HEK293T (cell line): ENCODE data around the gene APBA2.
"Not testable (repeated sequence)": the region's sequence is repeated elsewhere in the genome, so short reads cannot be mapped to it uniquely, and the experiment has no call there.

Experiments
- CTCF ChIA-PET: fragments of 350-600 bp; formaldehyde crosslinking; extraction: SDS; loops from one replicate; lab custom pipeline; 2021; ENCODE audit warnings: antibody characterized with exemption, inconsistent platforms; lab: Yijun Ruan, JAX
- POLR2A ChIA-PET: fragments of 350-600 bp; formaldehyde crosslinking; extraction: SDS; loops from one replicate; lab custom pipeline; 2020; ENCODE audit warnings: antibody characterized with exemption, inconsistent platforms; lab: Yijun Ruan, JAX
- DNase-seq: peaks from one replicate; pipeline ENCODE4 v3.0.0; 2012; ENCODE audit warnings: mixed read lengths; ENCODE audit errors: extremely low spot score
- ARNT ChIP-seq: fragments of 450-650 bp; IDR thresholded peaks from 2 replicates; pipeline ENCODE4 v1.6.1; 2017; ENCODE audit warnings: mild to moderate bottlenecking
- FOXM1 ChIP-seq: fragments of 450-650 bp; IDR thresholded peaks from 2 replicates; pipeline ENCODE4 v1.6.1; 2017; ENCODE audit warnings: mild to moderate bottlenecking, borderline replicate concordance
- L3MBTL2 ChIP-seq: fragments of 450-650 bp; conservative IDR thresholded peaks from 2 replicates; pipeline ENCODE4 v1.6.1; 2016; ENCODE audit warnings: mild to moderate bottlenecking
- LEF1 ChIP-seq: fragments of 450-650 bp; IDR thresholded peaks from 2 replicates; pipeline ENCODE4 v1.6.1; 2017; ENCODE audit warnings: mild to moderate bottlenecking, borderline replicate concordance
- SP1 ChIP-seq: fragments of 450-650 bp; IDR thresholded peaks from 2 replicates; pipeline ENCODE4 v1.6.1; 2017
- TF ChIP-seq, protein P1 (sequence below): fragments of 450-650 bp; IDR thresholded peaks from 2 replicates; pipeline ENCODE4 v1.6.1; 2016

Gene APBA2

DNA sequence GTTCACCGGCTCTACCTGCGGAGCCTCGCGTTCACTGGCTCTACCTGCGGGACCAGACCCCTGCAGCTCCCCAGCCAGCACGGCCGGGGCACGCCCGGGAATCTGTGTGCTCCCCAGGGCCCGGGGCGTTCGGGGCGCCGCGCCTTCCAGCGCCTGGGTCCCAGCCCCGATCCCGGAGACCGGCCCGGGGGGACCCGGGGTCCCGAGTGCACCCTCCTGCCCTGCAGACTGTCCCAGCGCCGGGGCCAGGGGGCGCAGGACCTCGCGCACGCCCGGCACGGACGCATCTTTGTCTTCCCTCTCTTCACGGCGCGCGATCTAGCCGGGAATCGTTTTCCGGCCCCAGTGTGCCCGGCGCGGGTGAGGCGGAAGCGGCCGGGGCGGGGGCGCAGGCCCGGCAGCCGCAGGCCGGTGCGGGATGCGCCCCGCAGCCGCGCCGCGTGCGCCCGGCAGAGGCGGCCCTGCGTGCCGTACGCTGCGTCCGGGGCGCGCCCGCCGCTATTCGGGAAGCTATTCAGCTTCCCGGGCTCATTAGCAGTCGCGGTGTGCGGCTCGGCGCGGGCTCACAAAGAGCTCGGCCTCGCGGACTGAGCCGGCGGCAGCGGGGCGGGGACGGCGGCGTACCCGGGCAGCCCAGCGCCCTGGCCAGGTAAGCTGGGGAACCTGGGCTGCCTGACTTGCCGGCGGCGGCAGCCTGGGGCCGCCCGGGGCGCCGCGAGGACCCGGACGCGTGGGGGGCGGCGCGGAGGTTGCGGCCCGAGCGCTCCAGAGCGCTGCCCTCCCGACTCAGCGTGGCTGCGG, at the start of gene APBA2:
TSS of gene APBA2 (plus strand) at position 345 of the 801 bp plus-strand sequence. CDS start 167,911 bp downstream, outside the sequence.
- TF ChIP-seq SP1 (no peak), FOXM1 (no peak), LEF1 (no peak), ARNT (no peak), L3MBTL2 (0 out of 2 replicates have a peak, but pooled peaks have one; percentile 3)
- TF ChIP-seq, protein P1, sequence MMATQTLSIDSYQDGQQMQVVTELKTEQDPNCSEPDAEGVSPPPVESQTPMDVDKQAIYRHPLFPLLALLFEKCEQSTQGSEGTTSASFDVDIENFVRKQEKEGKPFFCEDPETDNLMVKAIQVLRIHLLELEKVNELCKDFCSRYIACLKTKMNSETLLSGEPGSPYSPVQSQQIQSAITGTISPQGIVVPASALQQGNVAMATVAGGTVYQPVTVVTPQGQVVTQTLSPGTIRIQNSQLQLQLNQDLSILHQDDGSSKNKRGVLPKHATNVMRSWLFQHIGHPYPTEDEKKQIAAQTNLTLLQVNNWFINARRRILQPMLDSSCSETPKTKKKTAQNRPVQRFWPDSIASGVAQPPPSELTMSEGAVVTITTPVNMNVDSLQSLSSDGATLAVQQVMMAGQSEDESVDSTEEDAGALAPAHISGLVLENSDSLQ = no peak
- ChIA-PET POLR2A (interaction anchor here (0.9 to 1.4 kb wide), 3 partner anchors 9 to 26 kb away, joined by 3 to 6 read pairs (median 3); no protein-coding TSS in a partner anchor), CTCF (interaction anchor here (1.2 kb wide), 1 partner anchor 62 kb away, joined by 3 read pairs; no protein-coding TSS in a partner anchor)
- peak; percentile 65 for DNase-seq

DNA sequence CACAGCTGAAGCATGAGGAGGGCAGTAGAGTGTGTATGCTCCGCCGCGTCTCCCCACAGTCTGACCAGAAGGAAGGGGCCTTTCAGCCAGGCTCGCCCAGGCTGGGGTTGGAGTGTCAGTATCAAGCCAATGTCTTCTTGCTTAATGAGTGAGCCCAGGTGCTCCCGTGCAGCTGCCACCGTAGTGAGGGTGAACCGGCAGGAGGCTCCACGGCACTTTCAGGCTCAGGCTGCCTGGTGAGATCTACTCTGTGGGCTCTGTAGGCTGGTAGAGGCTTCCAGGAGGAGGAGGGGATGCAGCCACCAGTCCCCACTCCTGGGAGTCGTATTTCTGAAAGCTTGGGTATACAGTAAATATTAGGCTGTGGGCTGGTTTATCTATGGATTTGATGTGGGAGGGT, 45.5 kb upstream of the APBA2 start:
- CTCF ChIA-PET, POLR2A ChIA-PET, DNase-seq: not testable (repeated sequence)

DNA sequence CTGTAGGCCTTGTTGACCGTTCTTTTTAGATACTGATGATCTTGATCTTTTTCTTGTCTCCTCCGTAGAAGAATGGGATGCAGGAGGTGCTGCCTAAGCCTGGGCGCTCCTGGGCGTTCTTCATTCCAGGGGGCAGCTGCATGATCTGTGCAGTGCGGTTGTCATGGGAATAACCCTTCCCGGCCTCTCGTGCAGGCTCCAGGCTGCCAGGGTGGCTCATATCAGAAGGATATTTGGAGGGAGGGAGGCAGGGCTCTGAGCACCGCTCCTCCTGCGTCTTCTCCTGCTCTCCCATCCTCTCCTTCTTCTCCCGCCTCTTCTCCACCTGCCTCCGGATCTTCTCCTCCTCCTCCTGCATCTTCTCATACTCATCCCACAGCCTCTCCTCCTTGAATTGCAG, 43.6 kb upstream of the APBA2 start:
- CTCF ChIA-PET, DNase-seq, POLR2A ChIA-PET: not testable (repeated sequence)

DNA sequence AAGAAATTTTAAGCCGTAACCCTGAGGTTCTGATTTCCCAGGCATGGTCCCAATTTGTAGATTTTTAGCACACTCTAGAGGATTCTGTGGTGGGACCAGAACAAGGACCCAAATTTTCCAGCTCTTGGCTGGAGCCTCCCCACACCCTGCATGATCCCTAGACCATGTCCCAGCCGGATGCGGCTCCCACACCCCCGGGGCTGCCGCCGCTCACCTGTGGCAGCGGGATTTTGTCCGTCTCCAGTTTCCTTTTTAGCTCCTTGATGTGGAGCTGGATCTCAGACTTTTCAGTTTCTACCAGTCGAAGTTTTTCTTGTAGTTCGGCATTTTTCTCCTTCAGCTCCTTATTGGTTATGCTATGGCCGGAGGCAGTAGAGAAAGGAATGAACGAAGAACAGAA, 42.3 kb upstream of the APBA2 start:
- CTCF ChIA-PET, POLR2A ChIA-PET, DNase-seq: not testable (repeated sequence)

DNA sequence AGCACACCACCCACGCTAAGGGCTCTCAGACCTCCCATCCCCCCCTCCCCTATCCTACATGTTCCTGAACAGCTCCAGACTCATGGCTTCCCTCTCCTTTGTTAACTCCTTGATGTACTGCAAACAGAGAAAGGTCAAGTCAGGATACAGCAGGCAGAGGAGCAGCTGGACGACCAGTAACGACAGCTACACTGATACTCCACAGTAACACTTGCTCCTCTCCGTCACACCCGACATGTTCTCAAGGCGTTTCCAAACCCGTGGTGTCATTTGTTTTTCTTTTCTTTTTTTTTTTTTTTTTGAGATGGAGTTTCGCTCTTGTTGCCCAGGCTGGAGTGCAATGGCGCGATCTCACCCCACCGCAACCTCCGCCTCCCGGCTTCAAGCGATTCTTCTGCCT, 41.6 kb upstream of the APBA2 start:
- CTCF ChIA-PET, DNase-seq, POLR2A ChIA-PET: not testable (repeated sequence)

DNA sequence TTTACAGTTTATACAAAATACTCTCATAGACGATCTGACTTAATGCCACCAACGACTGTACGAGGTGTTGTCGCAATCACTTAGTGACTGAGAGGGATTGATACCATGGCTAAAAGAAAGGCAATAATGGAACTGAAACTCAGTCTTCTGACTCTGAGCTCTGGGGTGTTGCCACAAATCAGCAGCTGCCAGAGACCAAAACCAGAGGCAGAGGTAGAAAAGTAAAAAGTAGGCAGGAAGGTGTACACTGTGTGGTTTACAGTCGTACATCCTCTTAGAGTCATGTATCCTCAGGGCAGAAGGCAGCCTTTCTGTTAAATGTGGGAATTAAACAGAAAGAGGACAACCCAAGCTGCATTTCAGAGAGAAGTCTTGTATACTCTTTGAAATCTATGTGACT, 38.5 kb upstream of the APBA2 start:
- DNase-seq, CTCF ChIA-PET, POLR2A ChIA-PET: not testable (repeated sequence)

DNA sequence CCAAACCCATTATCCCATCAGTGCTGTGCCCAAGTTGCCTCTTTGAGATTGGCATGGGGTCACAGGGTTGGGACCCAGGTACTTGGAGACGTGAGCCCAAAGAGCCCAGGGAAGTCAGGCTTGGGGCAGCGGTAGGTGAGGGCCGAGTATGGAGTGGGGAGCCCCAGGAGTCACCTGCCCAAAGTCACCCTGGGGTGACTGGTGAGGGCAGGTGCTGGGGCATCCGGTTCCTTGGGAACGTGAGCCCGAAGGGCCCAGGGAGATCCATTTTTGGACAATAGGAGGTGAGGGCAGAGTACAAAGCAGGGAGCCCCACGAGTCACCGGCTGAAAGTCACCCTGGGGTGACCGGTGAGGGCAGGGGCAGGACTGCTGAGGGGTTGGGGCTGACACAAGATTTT, 37.8 kb upstream of the APBA2 start:
- CTCF ChIA-PET, DNase-seq, POLR2A ChIA-PET: not testable (repeated sequence)

DNA sequence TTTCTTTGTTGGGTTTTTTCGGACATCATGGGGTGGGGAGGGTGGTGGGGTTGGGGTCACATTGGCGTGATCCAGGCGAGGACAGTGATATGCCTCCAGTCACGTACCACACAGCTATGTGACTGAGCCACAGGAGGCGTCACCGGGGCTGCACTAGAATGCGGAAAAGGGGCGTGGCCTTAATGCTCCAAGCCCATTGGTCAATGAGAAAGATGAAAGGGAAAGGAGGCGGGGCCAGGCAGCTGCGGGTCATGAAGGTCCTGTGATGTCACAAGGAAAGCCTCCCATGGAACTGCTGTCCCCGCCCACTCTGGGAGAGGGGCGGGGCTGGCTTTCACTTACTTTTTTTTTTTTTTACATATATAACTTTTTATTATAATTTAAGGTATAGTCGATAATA, 37.3 kb upstream of the APBA2 start, which contains the start of gene GOLGA6L7:
TSS of gene GOLGA6L7 (minus strand) at position 124 of the 400 bp plus-strand sequence. CDS start at position 29, 95 bp downstream.
- DNase-seq, CTCF ChIA-PET, POLR2A ChIA-PET: not testable (repeated sequence)

DNA sequence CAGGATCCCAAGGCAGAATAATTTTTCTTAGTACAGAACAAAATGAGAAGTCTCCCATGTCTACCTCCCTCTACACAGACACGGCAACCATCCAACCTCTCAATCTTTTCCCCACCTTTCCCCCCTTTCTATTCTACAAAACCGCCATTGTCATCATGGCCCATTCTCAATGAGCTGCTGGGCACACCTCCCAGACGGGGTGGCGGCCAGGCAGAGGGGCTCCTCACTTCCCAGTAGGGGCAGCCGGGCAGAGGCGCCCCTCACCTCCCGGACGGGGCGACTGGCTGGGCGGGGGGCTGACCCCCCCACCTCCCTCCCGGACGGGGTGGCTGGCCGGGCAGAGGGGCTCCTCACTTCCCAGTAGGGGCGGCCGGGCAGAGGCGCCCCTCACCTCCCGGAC, 36.5 kb upstream of the APBA2 start:
- CTCF ChIA-PET, POLR2A ChIA-PET, DNase-seq: not testable (repeated sequence)

DNA sequence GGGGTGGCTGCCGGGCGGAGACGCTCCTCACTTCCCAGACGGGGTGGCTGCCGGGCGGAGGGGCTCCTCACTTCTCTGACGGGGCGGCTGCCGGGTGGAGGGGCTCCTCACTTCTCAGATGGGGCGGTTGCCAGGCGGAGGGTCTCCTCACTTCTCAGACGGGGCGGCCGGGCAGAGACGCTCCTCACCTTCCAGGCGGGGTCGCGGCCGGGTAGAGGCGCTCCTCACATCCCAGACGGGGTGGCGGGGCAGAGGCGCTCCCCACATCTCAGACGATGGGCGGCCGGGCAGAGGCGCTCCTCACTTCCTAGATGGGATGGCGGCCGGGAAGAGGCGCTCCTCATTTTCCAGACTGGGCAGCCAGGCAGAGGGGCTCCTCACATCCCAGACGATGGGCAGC, 36.0 kb upstream of the APBA2 start:
- DNase-seq, CTCF ChIA-PET, POLR2A ChIA-PET: not testable (repeated sequence)

DNA sequence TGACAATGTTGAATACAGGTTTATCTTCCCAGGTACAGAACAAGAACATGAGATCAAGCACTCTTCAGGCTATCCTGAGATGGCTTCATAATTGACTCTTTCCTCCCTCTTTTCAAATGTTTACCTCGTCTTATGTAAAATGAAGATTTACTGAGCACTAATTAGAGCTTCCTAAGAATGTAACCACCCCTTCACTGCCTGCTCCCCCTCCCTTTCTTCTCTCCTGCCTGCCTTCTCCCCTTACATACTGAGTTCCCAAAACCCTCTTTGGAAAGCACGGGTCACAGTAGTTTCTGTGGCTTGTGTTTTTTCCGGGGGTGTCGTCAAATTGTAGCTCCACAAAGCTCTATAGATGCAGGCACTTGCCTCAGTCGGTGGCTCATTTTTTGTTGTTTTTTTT, 32.1 kb upstream of the APBA2 start:
- POLR2A ChIA-PET, DNase-seq: not testable (repeated sequence)
- CTCF ChIA-PET = interaction anchor here (0.6 kb wide), 1 partner anchor 415 kb away, joined by 3 read pairs; no protein-coding TSS in a partner anchor

DNA sequence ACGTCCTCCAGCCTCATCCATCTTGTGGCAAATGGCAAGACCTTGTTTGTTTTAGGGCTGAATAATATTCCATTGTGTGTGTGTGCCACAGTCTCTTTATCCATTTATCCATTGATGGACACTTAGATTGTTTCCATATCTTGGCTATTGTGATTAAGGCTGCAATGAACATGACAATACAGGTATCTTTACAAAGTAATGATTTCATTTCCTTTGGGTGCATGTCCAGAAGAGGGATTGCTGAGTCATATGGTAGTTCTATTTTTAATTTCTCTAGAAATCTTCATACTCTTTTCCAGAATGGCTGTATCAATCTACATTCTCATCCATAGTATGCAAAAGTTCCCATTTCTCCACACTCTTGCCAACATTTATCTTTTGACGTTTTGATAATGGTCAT, 31.2 kb upstream of the APBA2 start:
- CTCF ChIA-PET, DNase-seq, POLR2A ChIA-PET: not testable (repeated sequence)
